Measurements from ENCODE around the gene CDK19.
"Not testable (repeated sequence)": the region's sequence is repeated elsewhere in the genome, so short reads cannot be mapped to it uniquely, and the experiment has no call there.

The CDK19 gene

DNA sequence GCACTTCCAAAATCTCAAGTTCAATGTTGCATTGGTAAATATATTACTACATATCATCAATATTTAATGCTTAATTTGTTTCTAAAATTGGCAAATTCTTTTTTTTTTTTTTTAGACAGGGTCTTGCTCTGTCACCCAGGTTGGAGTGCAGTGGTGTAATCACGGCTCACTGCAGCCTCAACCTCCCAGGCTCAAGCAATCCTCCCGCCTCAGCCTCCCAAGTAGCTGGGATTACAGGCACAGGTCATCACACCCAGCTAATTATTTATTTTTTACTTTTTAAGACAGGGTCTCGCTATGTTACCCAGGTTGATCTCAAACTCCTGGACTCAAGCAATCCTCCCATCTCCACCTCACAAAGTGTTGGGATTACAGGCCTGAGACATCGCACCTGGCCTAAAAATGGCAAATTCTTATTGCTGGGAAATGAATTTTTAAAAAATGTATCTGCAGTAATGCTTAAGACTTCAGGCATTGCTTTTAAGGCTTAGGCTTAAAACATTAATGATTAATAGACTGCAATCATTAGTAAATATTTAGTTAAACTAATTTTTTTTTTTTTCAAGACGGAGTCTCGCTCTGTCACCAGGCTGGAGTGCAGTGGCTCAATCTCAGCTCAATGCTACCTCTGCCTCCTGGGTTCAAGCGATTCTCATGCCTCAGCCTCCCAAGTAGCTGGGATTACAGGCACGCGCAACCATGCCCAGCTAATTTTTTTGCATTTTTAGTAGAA, 61.2 kb downstream of the CDK19 start:
- DNase-seq: not testable (repeated sequence)

DNA sequence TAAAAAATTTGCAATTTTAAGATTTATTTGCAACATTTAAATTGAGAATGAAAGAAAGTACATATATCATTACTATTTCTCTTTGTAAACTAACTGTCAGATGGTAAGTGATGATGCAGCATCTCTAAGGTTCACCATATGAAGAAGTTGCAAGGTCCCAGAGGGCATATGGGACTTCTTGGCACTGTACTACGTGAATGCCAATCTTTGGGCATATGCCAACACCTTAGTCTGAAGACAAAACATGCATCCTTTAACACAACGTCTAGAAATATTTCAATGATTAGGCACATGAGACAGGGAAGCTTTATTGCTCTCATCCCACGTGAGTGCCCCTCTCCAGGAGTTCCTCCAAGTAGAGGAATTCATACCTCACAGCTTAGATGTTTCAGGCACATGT, 66.8 kb downstream of the CDK19 start:
- DNase-seq: no peak

DNA sequence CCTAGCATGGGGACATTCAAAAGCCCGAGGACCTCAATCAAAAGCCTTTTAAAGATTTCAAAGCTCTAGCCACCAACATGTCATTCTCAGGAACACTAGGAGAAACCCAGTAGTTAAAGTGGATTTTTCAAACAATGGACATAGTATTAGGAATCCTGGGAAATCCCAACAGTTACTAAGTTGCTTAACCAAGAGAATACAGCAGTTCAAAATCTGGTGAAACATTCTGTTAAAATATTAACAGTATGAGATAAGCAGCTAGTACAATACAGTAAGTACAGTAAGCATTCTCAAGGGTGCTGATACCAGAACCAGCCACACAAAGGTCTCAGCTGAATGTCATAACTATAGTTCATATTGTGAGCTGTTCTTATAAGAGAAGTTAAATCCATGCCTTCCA, 68.6 kb downstream of the CDK19 start:
- DNase-seq: no peak

DNA sequence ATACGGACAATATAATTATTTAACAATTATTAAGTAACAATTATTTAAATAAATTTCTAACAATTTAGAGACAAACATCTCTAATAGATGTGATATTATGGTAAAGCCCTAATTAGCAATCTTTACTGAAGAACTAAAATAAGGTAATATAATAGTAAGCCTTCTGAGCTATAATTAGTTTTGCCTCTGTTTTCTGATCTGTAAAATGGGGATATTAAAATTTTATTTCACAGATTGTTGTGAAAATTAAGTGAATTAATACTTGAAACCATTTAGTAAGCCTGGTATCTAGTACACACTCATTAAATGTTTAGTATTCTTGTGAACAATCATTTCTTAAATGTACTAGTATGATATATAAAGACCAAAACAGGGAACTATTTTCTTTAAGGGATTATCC, 70.3 kb downstream of the CDK19 start:
- DNase-seq: no peak

DNA sequence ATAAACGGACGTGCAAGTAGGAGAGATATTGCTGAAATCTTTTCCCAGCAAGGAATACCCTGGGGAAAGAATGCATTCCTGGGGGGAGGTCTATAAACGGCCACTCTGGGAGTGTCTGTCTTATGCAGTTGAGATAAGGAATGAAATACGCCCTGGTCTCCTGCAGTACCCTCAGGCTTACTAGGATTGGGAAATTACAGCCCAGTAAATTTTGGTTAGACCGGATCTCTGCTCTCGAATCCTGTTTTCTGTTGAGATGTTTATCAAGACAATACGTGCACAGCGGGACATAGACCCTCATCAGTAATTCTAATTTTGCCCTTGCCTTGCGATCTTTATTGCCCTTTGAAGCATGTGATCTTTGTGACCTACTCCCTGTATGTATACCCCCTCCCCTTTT, 72.7 kb downstream of the CDK19 start:
- DNase-seq: not testable (repeated sequence)

DNA sequence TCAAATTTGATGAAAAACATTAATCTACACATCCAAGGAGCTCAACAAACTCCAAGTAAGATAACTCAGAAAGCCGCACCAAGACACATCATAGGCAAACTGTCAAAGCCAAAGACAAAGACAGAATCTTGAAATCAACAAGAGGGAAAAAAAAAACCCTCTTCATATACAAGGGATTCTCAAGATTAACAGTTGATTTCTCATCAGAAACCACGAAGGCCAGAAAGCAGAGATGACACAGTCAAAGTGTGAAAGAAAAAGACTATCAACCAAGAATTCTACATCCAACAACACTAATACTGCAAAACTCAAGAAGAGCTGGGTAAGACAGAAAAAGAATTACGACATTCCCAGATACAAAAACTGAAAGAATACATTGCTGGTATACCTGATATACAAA, 73.8 kb downstream of the CDK19 start:
- no peak for DNase-seq

DNA sequence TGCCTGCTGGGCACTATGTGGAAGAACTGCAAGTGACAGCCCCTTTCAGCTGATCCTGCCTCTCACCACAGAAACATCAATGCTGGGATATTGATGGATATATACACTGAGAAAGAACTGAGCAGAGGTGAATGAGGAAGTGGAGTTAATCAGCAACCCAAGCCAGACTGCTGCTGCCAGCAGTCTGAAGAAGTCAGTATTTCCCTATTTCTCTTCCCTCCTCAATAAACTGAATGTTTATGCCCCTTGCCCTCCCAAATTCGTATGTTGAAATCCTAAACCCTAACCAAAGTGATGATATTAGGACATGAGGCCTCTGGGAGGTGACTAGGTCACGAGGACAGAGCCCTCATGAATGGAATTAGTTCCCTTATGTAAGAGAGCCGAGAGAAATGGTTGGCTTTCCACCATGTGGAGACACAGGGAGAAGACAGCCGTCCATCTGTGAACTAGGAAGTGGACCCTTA, 76.3 kb downstream of the CDK19 start:
- DNase-seq: peak; percentile 71

DNA sequence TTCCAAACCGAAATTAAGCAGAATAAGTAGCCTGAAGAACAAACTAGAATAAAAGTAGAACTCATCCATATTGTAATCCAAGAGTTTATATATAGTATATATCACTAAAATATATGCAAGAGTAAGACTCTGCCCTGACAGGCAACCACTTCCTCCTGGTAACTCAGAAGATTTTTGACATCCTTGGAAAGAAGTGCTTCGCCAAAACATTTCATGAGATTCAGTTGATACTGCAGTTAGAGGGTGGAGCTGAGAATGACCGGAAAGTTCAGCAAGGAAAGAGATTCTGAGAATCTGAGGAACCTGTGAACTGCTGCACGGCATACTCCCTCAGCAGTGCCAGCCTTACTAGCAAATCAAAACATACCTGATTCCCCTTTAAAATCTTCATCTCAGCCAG, 79.6 kb downstream of the CDK19 start:
- no peak for DNase-seq

DNA sequence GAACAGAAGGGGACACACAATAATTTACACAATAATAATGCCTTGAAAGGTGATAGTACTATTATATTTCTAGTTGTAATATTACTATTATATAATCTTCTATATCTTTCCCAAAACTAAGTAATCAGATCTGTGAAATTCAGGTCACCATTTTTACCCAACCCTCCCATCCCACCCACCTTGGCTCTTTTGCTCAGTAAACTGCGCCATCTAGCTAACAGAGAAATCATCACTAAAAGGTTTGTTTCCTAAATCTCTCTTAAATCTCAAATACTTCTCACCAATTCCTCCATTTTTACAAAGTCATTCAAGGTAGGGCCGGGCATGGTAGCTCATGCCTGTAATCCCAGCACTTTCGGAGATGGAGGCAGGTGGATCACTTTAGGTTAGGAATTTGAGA, 83.4 kb downstream of the CDK19 start:
- DNase-seq: no peak

DNA sequence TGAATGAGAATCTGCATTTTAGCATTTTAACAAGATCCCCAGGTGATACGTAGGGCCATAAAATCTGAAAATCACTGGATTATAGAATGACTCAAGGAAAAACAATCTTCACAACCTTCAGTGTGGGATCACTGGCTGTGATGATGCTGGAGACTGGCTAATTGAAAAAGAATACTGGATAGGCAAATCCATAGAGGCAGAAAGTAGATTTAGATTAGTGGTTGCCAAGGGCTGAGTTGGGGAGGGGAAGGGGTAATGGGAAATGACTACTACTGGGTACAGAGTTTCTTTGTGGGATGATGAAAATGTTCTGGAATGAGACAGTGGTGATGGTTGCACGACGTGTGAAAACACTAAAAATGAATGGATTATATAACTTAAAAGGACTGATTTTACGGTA, 84.1 kb downstream of the CDK19 start:
- DNase-seq: no peak

DNA sequence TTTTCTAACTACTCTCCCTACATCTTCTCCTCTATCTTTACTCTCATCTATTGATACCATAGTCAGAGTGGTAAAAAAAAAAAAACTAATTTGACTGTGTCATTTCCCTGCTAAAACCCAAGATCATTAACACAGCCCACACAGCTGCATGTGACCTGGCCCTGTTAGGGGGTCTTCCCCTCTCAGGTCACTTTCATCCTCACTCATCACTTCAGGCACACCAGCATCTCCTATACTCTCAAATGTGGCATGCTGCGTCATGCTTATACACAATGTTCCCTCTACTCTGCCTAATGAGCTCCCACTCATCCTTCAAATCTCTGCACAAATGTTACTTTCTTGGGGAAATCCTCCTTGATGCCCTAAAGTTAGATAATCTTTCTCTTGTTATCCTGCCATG, 86.8 kb downstream of the CDK19 start:
- no peak for DNase-seq

DNA sequence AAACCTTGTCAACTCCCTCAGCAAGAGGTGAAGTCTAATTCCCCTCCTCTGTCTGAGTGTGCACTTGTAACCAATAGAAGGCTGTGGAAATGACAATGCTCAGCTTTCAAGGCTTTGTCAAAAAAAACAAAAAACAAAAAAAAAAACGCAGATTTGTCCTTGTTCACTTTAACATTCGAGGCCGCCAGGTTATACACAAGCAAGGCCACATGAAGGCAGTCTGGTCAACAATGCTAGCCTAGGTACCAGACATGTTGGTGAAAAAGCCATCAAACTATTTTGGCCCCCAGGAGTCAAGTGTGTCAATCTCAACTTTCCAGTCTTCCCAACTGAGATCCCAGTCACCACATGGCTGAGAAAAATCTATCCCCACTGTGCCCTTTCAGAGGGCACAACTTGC, 92.3 kb downstream of the CDK19 start:
- no peak for DNase-seq

DNA sequence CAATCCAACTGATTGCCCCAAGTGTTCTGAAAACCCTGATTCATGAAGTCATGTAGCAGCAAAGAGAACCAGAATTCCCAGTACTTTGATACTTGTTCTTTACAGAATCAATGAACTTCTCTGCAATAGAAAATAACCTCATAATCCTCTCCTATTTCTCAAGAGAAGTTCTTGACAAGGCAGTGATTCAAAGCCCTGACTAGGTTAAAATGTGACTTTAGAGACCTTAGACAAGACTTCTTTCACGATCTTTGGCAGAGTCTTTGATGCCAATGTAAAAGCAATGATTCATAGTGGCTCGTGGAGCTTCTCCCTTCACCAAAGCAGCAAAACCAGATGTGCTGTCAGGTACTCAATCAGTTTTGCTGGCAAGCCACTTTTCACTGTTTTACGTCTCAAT, 95.2 kb downstream of the CDK19 start:
- no peak for DNase-seq

DNA sequence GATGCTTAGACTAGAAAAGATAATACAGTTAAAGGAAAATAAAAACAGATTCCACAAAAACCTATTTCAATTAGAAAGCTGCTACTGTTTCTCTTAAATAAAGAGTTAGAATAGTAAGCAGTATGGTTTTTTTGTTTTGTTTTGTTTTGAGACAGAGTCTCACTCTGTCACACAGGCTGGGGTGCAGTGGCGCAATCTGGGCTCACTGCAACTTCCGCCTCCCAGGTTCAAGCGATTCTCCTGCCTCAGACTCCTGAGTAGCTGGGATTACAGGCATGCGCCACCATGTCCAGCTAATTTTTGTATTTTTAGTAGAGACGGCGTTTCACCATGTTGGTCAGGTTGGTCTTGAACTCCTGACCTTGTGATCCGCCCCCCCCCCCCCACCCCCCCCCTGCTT, 95.7 kb downstream of the CDK19 start:
- DNase-seq: not testable (repeated sequence)

DNA sequence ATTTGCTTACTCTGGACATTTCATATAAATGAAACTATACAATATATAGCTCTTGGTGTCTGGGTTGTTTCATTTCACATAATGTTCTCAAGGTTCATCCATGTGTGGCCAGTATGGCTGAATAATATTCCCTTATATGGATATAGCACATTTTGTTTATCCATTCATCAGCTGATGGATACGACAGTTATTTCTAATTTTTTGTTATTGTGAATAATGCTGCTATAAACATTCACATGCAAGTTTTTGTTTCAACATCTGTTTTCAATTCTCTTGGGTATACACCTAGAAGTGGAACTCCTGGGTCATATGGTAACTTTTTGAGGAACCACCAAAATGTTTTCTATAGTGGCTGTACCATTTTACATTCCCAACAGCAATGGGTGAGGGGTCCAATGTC, 101.1 kb downstream of the CDK19 start:
- no peak for DNase-seq

DNA sequence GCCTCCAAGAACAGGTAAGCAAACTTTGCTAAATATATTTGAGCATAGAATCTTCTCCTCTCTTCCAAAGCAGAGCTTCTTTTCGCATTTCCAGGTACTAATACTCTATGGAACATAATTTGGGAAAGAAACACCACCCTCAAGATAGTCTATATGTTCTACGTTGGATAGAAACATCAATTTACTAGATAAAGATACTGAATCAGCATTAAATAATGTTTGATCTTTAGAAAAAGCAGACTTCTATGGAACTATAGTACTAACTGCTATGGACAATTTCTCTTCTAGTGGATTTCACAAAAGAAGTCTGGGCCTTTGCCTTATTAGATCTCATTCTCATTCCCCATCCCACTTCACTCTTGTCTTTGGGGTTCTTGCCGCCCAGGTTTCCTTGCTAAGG, 103.0 kb downstream of the CDK19 start:
- DNase-seq: no peak

DNA sequence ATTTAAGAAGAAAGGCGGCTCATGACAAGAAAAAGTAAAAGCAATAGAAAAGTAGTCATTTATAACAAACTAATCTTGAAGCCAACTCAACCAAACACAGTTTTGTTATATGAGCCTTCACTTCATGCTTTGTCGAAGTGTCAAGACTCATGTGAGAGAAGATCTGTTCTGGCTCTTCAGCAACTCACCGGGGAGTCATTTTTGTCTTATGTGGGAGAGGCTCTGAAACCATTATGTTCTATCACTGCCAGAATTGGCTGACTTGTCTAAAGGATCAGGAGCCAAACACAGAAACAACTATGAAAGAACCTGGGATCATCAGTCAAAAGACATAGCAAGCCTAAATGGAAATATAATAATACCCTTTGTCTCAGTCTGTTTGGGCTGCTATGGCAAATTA, 105.2 kb downstream of the CDK19 start:
- DNase-seq: no peak

DNA sequence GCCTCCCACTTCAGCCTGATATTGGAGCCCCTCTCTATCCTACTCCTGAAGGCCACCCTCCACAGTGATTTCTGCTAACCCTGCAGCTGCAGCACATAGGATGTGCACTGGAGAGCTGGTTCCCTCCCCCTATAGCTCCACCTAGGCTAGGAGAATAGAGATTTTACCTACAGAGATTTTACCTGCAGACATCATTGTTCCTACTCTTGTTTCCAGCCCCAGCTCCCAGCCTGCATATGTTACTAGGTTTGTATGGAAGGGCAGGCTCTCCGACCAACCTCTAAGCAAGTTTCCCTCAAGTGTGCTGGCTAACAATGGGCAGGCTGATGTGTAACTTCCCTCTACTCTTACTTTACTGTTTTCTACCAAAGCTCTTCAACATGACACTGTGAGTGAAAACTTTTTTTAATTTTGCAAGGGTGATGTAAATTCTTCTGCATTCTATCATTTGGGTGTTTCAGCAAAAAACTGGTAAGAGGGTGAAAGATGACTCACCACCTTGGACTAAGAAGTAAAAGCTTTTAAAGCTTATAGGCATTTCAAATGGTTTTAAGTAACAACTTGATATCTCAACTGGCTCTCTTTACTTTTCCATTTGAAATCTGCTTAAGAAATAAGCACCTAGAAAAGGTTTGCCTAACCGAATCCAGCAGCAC, 106.8 kb downstream of the CDK19 start:
- no peak for DNase-seq

DNA sequence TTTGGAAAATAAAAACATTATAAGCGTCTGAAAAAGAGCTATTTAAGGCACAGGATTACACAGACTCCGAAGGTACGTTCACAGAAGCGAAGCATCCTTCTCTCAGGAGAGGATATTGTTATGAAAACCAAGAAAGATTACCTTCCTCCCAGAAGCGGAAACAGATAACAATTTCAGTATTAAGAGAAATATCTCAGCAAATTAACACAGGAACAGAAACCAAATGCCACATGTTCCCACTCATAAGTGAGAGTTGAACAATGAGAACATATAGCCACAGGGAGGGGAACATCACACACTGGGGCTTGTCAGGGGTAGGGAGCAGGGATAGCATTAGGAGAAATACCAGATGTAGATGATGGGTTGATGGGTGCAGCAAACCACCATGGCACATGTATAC, 109.7 kb downstream of the CDK19 start:
- DNase-seq: no peak

DNA sequence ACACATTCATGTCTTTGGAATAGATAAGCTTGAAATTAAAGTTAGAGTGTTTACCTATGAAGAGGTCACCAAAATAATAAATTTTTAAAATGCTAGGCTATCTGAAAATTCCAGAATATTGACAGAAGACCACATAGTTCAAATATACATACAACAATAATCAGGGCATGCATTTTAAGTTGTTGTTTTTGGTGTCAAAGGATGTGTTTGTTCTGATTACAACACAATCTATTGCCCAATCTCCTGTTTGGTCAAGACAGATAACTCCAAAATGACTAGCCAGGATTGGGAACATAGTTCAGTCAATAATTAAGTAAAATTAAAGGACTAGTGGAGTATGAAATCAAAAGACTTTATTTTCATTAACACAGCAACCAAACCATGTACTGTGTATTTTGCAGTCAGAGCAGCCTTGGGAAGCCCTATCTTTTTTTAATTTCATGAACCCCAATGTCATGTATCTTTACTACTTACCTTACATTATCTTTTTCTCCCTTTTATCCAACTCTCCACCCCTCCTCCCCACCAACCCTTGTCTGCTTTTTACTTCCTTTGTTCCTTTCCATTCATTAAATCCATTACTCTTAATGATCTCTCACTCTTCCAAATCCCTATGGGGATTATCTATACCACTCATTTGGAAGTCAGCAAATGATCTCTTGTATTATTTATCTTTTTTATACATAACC, 111.2 kb downstream of the CDK19 start:
- no peak for DNase-seq

DNA sequence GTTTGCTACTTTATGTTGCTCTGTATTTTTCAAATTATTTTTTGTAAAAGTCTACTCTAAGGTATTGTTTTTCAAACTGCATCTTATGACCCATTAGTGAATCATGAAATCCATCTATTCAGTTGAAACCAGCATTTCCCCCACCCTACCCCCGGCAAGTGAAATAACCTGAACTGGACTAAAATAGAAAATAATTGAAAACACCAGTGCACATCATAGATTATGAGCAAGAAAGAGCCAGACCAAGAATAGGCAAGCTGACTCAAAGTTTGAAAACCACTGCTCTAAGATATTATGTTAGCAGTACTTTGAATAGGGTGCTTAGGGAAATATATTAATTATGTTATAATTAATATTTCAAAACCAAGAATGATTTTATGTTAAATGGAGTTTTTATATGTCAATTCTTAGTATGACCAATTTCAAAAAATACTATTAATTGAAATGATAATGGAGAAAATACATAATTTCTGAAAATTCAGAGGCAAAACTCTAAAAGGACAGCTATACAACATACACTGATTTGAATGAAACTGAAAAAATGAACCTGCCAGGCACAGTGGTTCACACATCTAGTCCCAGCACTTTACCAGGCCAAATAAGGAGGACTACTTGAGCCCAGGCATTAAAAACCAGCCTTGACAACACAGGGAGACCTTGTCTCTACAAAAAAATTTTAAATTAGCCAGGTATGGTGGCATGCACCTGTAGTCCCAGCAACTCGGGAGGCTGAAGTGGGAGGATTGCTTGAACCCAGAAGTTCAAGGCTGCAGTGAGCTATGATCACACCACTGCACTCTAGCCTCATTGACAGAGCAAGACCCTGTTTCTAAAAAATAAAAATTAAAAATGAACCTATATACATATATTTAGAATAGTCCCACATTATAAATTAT, 112.0 kb downstream of the CDK19 start:
- DNase-seq: no peak

DNA sequence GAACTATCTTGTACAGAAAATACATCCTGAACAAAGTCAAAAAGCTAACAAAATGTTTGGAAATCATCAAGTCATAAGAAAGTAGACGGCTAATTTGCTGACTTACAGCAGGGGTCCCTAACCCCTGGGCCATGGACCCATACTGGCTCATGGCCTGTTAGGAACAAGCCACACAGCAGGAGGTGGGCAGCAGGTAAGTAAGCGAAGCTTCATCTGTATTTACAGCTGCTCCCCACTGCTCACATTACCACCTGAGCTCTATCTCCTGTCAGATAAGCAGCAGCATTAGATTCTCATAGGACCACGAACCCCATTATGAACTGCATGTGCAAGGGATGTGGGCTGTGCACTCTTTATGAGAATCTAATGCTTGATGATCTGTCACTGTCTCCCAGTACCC, 115.5 kb downstream of the CDK19 start:
- DNase-seq: no peak

DNA sequence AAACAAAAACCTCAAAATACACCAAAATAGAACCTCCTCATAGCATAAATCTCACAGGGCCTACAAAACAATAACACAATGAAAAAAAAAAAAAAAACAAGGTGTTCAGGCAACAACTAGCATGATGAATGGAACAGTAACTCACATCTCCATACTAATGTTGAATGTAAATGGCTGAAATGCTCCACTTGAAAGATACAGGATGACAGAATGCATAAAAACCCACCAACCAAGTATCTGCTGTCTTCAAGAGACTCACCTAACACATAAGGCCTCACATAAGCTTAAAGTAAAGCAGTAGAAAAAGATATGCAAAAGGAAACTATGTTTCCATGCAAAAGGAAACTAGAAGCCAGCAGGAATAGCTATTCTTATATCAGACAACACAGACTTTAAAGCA, 121.3 kb downstream of the CDK19 start:
- no peak for DNase-seq

All from SIG-M5 (cell line).